Duodenal mucosa (tissue), 2 donors: Measurements from ENCODE around the gene HIF1AN.
A peak's percentile ranks its signal among the peaks of the same experiment; 100 is the strongest.

Experiments used
- H3K27ac ChIP-seq: one replicate; pipeline ENCODE4 v1.7.0; 2013; ENCODE audit warnings: low read depth, low read length
- H3K27me3 ChIP-seq, 2 donors: one replicate each; pipeline ENCODE4 v1.7.0; 2013; ENCODE audit warnings: low read length in 2 of 2, control low read depth in 1 of 2; ENCODE audit not compliant: insufficient read depth in 2 of 2, control insufficient read depth in 1 of 2
- H3K36me3 ChIP-seq, 2 donors: one replicate each; pipeline ENCODE4 v1.7.0; 2013; ENCODE audit warnings: low read length in 2 of 2, control low read depth in 1 of 2; ENCODE audit not compliant: insufficient read depth in 2 of 2, control insufficient read depth in 1 of 2
- H3K4me1 ChIP-seq, 2 donors: one replicate each; pipeline ENCODE4 v1.7.0; 2013; ENCODE audit warnings: low read length in 2 of 2, control low read depth in 1 of 2; ENCODE audit not compliant: insufficient read depth in 2 of 2, control insufficient read depth in 1 of 2
- H3K4me3 ChIP-seq, 2 donors: one replicate each; pipeline ENCODE4 v1.7.0; 2013; ENCODE audit warnings: low read length in 2 of 2, low read depth in 1 of 2
- H3K9ac ChIP-seq, 2 donors: one replicate each; pipeline ENCODE4 v1.7.0; 2013; ENCODE audit warnings: low read length in 2 of 2, low read depth in 1 of 2
- H3K9me3 ChIP-seq, 2 donors: one replicate each; pipeline ENCODE4 v1.7.0; 2013; ENCODE audit warnings: low read length in 2 of 2, control low read depth in 1 of 2; ENCODE audit not compliant: control insufficient read depth in 1 of 2

The HIF1AN gene

DNA sequence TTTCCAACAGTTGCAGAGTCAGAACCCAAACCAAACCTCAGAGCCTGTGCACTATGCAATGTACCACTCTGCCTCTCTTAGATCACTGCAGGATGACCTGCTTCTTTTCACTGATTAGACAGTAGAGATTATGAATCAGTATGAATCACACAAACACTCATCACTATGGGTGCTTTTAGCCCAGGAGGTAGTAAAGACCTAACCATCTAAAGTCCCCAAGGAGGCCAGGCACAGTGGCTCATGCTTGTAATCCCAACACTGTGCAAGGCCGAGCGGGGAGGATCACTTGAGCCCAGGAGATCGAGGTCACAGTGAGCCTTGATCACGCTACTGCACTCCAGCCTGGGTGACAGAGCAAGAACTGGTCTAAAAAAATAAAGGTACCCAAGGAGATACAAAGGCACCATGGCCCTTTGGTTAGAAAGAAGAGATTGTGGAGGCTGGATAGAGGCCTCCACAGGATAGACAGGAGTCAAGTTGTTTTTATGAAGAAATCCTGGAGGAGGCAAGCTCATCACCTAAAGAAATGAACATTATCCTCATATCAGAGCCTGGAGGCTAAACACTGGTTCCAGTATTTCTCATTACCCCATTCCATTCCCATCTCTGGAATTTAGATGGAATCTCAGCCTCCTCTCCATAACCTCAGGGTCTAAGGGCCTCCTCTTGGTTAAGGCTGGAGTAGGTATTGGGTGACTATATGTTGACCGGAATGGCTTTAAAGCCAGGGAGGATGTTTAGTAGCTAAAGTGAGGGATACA lies 29.0 kb upstream of the HIF1AN start:
- H3K27ac ChIP-seq: no peak overlapping the region
- H3K36me3 ChIP-seq: peaks cover 12 to 35% of the 10 kb centered on the region in 2 donors
- no peak overlapping the region for H3K9ac ChIP-seq

DNA sequence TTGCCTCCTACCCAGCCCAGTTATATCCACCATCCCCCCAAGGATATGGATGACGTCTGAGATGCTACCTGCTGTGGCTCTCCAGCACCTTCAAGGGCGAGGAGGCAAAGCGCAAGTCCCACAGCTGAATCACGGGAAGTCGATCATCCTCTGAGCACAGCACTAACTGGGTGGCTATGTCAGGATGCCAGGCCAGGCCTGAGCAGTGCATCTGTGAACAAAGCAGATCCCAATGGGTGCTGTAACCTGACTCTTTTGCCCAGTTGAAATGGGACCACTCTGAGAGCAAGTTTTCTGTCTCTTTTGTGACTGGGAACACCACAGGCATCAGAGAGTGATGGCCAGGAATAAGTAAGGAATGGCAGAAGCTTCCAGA lies 28.4 kb upstream of the HIF1AN start:
- H3K27ac ChIP-seq: no peak overlapping the region
- H3K4me3 ChIP-seq: no peak overlapping the region
- peaks cover 7 to 29% of the 10 kb centered on the region in 2 donors for H3K36me3 ChIP-seq
- no peaks in the 10 kb centered on the region for H3K4me1 ChIP-seq
- H3K27me3 ChIP-seq: no peaks in the 10 kb centered on the region
- no peaks in the 10 kb centered on the region for H3K9me3 ChIP-seq
- H3K9ac ChIP-seq: no peak overlapping the region

More for the DNA sequence above, 29.0 kb upstream of the HIF1AN start:
- Histone ChIP-seq H3K4me1 (no peaks in the 10 kb centered on the region), H3K9me3 (no peaks in the 10 kb centered on the region), H3K4me3 (no peak overlapping the region), H3K27me3 (no peaks in the 10 kb centered on the region)

DNA sequence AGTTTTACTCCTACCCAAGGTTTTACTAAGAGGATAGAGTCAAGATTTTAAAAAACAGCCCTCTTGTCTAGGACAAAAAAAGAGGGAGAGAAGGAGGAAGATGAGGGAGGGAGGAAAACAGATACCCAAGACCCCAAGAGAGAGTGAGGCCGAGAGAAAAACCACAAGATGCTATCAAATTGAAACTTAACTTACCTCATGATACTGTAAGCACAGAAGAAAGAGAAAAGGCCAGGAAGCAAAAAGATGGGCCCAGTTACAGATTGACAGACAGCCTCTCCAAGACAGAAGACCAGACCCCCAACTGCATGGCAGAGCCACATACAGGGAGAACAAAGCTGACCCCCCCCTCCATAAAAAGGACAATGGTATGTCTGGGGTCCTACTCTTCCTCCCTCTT lies 27.5 kb upstream of the HIF1AN start:
- H3K36me3 ChIP-seq: peaks cover 7 to 26% of the 10 kb centered on the region in 2 donors
- peak overlapping the region in 1 of 2 donors; percentile 24 for H3K9ac ChIP-seq
- no peaks in the 10 kb centered on the region for H3K4me1 ChIP-seq
- no peak overlapping the region for H3K4me3 ChIP-seq
- no peak overlapping the region for H3K27ac ChIP-seq
- H3K27me3 ChIP-seq: no peaks in the 10 kb centered on the region
- no peaks in the 10 kb centered on the region for H3K9me3 ChIP-seq

DNA sequence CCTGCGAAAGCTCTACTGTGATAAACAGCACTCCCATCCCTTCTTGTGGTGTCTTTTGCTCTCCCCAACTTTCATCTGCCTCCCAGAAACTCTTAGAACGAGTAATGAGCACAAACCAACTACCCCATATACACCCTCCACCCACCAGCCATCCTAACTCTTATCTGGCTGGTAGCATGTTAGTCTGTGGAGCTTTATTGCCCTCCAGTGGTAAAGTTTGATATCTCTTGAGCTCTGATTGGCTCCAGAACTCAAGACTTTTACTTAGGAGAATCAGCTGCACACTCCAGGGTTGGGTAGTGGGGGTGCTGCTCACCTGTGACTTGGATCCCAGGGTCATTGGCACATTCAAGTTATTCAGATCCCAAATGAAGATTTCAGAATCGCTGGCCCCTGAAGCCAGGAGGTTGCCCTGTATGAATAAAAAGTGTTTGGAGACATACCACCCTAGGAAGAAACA lies 27.0 kb upstream of the HIF1AN start:
- Histone ChIP-seq H3K27ac (no peak overlapping the region), H3K4me1 (no peaks in the 10 kb centered on the region), H3K9me3 (no peaks in the 10 kb centered on the region), H3K36me3 (peaks cover 7 to 26% of the 10 kb centered on the region in 2 donors), H3K27me3 (no peaks in the 10 kb centered on the region), H3K4me3 (no peak overlapping the region), H3K9ac (peak overlapping the region in 1 of 2 donors; percentile 24)

DNA sequence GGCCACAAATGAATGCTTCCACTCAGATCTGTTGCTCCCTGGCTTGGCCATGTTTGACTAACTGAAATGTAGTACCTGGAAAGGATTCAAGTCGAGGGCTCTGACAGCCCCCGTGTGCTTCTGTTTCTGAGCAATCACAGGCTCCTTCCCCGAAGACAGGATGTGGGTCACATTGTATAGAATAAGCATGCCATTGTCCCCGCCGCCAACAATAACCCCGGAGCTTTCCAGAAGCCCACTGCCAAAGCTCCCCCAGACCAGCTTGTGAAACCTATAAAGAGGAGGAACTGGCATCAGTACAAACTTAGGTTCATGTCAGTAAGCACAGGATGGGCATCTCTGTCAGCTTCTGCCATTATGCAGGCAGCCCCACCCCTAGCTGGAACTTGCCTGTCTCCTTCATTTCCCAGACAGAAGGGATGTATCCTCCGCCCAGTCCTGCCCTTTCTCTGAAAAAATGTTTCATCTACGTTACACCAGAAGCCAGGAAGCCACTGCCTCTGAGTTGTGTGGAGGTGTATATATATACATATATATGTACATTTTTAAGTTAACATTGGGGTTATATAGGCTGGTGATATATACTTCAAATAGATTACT lies 26.4 kb upstream of the HIF1AN start:
- no peaks in the 10 kb centered on the region for H3K9me3 ChIP-seq
- no peak overlapping the region for H3K9ac ChIP-seq
- no peak overlapping the region for H3K27ac ChIP-seq
- H3K27me3 ChIP-seq: no peaks in the 10 kb centered on the region
- no peaks in the 10 kb centered on the region for H3K4me1 ChIP-seq
- peaks cover 7 to 26% of the 10 kb centered on the region in 2 donors for H3K36me3 ChIP-seq
- H3K4me3 ChIP-seq: no peak overlapping the region

DNA sequence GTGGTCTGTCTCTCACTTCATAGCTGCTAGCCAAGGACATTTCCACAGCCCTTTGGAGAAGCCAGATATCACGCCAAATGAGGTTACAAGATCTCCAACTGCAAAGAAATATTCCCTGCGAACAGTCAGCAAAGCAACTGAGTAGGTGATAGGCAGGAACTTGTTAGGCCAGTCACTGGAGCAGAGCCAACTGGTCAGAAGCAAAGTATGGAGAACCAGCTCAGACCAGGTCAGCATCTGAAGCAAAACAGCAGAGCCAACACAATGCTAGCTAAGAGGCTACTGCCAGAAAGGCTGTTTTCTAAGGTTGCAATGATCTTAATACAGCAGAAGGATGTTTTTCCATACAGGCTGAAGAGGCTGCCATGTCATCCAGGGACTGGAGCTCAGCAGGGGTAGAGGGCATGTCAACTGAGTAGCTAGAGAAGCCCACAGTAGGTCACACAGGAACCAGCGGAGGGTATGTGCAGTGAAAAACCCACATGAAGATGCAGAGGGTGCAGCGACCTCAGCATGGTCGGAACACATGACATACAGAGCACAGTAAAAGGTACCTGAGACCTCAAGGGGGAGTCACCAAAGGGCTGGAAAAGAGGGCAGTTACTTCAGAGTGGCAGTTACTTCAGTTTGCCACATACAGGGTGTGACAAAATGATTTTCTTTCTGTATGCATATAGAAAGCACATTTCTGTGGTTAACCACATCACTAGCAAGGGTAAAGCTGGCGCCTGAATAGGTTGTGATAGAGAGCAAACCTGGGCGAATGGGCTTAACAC lies 25.0 kb upstream of the HIF1AN start:
- Histone ChIP-seq H3K4me3 (no peak overlapping the region), H3K9ac (no peak overlapping the region), H3K27ac (no peak overlapping the region), H3K27me3 (no peaks in the 10 kb centered on the region), H3K9me3 (no peaks in the 10 kb centered on the region), H3K4me1 (no peaks in the 10 kb centered on the region), H3K36me3 (peaks cover 0 to 20% of the 10 kb centered on the region in 2 donors)

DNA sequence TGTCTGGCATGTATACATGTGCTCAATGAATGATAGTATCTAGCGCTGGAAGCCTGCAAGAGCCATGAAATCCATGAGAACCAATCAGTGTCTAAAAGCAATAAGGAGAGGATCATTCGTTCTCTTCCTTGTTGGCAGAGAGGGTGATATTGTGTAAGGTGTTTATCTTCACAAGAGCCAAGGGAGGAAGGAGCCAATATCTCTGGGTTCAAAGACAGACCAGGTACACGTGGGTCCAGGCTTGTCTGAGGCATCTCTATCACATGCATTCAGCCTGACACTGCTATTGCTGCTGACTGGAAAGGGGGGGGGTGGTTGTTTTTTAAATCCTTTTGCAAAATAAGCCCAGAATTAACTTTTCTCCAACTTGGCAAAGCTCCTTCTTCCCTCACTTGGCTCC lies 20.1 kb upstream of the HIF1AN start:
- Histone ChIP-seq H3K27ac (no peak overlapping the region), H3K4me3 (no peak overlapping the region), H3K27me3 (peaks cover 3 to 4% of the 10 kb centered on the region in 2 donors), H3K36me3 (no peaks in the 10 kb centered on the region), H3K9me3 (no peaks in the 10 kb centered on the region), H3K9ac (no peak overlapping the region), H3K4me1 (peaks cover 0 to 7% of the 10 kb centered on the region in 2 donors)

DNA sequence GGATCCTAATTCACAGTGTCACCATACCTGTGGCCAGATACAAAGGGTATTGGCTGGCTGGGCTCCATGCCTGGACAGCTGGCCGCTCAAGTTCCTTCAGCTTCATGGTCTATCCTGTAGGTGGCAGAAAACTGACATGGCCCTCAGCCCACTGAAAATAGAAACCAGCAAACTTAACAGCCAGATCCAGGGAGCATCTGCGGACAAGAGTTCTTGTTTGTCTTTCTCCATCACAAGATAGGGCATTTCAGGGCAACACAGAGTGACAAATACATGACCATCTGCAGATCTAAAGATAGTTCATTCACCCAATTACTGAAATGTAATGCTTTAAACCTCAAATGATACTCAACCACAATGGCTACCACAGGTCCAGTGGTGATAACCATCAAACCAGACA lies 18.9 kb upstream of the HIF1AN start:
- H3K4me3 ChIP-seq: no peak overlapping the region
- no peaks in the 10 kb centered on the region for H3K9me3 ChIP-seq
- no peak overlapping the region for H3K9ac ChIP-seq
- H3K36me3 ChIP-seq: no peaks in the 10 kb centered on the region
- peaks cover 0 to 7% of the 10 kb centered on the region in 2 donors for H3K4me1 ChIP-seq
- peaks cover 3 to 4% of the 10 kb centered on the region in 2 donors for H3K27me3 ChIP-seq
- H3K27ac ChIP-seq: no peak overlapping the region

DNA sequence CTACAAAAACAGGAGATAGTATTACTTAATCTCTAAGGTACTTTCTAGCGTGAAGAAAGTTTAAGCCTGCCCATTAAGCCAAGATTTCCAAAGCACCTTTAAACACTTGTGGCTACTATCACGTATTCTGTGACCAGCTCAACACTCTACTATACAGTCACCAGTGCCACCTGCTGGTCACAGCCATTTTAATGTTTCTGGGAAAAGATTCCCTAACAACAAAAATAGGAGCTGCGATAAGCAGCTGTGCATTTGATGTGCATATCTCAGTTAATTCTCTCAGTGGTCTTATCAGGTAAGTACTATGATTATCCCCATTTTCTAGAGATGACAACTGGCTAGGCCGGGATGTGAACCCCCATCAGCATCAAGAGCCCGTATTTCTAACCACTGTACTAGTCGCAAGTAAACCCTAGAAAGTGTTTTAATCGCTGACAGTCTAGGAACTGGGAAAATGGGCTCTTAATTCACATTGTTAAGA lies 16.9 kb upstream of the HIF1AN start:
- Histone ChIP-seq H3K36me3 (peaks cover 7 to 10% of the 10 kb centered on the region in 2 donors), H3K4me3 (peak overlapping the region; percentile 43 to 57), H3K4me1 (peaks cover 0 to 7% of the 10 kb centered on the region in 2 donors), H3K27me3 (peaks cover 3 to 4% of the 10 kb centered on the region in 2 donors), H3K9ac (peak overlapping the region in 1 of 2 donors; percentile 38), H3K27ac (no peak overlapping the region), H3K9me3 (no peaks in the 10 kb centered on the region)
